Stimulated activated naive CD4-positive, alpha-beta T cell treated with Interleukin-2 at 50 U/mL for 16 hours (primary cell): Measurements from ENCODE around the gene NR6A1.

Experiments used
- DNase-seq: peaks from one replicate; lab custom pipeline; 2025; lab: John Stamatoyannopoulos, UW

Gene NR6A1

DNA sequence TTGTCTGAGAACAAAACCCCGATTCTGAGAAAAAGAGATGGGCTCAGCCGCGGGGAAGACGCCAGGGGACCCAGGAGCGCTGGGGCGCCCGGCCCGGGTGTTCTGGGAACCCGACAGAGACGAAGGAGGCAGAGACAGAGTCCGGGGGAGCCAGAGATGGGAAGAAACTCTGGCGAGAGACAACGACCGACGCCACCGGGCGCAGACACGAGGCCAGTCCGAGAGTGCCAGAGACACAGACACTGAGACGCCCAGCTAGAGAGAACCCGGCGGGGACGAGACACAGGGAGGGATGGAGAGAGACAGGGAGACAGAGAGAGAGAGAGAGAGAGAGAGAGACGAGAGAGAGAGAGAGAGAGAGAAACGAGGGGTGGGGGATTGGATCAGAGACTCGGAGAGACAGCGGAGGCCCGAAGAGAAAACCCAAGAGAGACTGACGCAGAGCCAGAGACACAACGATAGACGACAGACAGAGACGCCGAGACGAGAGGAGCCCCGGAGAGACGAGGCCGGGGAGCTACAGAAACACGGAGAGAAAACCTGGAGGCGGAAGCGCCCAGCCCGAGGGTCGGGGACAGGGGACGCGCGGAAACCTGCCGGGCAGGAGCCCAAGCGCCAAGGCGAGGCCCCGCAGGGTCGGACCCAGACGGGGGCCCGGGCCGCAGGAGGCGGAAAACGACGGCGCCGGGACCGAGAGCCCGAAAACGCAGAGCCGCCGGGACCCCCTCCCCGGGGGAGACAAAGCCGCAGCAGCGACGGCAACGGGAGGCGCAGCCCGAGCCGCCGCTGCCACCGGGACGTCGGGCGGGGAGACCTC is 267.2 kb downstream of the NR6A1 start:
- DNase-seq = no peak

DNA sequence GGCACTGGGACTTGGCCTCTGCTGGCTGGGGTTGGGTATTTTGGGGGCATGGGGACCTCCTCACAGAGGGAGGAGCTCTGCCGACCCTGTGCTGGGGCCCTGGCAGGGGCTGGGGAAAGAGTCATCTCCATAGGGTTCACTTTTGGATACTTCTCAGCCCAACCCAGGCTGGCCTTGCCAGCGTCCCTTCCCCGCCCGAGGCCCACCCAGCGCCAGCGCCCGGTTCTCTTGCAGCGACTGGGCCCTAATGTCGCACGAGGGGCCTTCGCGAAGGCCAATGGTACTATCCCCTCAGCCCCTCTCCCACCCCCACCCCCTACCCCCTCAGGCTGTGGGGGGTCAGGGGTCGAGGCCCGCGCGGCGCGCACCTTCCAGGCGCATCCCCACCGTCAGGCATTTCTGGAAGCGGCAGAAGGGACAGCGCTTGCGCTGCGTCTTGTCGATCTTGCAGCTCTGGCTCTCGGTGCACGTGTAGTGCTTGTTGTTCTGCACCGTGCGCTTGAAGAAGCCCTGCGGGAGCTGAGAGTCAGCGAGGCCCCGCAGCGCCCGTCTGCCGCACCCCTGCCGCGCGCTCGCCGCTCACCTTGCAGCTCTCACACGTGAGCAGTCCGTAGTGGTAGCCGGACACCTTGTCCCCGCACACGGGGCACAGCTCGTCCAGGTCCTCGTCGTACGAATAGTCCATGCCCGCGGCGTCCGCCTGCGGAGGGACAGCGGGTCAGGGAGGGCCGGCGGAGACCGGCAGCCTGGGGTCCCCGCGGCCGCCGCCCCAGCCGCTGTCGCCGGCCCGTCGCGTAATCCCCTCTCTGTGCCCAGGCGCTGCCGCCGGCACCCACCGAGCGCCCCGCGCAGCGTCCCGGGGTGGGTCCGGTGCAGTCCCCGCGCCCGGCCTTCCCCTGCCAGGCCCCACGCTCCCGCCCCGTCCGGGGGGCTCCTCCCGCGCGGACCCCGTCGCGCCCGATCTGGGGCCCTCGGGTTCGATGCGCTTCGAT is 268.1 kb downstream of the NR6A1 start:
- no peak for DNase-seq

GRCh38 chr9:124501771-124502320 is 269.3 kb downstream of the NR6A1 start:
- no peak for DNase-seq

DNA sequence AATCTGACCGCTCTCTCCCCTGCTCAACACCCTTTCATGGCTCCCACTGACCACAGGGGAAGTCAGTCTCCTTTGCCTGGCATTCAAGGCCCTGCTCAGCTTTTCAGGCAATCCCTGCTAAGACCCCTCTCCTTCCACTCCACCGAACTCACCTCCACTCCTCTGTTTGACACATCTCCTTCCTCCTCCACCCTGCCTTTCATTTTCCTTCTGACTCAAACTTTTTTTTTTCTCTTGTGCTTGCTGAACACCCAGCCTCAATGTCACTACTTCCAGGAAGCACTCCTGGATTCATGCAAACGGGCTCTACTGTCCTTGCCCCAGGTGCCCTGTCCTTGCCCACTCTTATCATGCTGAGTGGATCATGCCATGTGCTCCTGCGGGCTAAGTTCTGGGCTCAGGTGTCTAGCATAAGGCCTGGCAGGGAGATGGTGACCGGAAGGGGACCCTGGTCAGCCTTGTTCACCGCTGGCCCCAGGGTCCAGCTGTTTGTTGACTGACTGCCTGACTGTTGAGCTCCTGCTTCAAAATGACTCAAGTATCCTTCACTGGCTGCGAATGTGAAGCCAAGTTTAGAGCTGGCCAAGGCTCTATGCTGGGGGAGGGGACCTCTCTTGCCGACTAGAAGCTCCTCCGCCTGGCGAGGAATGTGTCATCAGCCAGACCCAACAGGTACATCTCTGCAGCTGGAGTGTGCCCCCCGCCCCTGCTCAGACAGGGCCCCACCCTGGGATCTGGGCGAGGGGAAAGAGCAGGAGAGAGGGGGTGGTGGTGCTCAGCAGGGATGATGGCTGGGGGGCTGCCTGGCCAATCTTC is 270.1 kb downstream of the NR6A1 start:
- DNase-seq = no peak

- no peak for DNase-seq
Observed at GRCh38 chr9:124500028-124500795, 270.9 kb downstream of the NR6A1 start.

- DNase-seq = no peak
Observed at GRCh38 chr9:124499216-124499615, 271.9 kb downstream of the NR6A1 start.

GRCh38 chr9:124498499-124499146 is 272.5 kb downstream of the NR6A1 start:
- no peak for DNase-seq

DNA sequence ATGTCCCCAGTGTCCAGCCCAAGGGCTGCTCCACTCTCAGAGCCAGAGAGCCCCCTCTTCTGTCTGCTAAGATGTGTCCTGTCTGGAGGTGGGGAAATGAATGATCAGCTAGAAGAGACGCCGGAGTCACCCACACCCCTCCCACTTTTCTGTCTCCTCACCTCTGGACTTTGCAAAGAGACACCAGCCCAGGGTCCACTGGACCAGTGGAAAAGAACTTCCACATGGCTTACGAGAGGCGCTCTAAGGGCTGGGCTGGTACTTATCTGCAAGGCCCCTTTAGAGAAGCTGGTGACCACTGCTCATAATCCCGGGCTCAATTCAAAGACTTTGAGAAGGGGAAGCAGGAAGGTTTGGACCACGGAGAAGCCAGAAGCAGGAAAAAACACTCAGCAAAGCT is 273.1 kb downstream of the NR6A1 start:
- no peak for DNase-seq

- no peak for DNase-seq
Observed at GRCh38 chr9:124497441-124497840, 273.7 kb downstream of the NR6A1 start.

- DNase-seq = no peak
Observed at GRCh38 chr9:124496463-124496862, 274.6 kb downstream of the NR6A1 start.

DNA sequence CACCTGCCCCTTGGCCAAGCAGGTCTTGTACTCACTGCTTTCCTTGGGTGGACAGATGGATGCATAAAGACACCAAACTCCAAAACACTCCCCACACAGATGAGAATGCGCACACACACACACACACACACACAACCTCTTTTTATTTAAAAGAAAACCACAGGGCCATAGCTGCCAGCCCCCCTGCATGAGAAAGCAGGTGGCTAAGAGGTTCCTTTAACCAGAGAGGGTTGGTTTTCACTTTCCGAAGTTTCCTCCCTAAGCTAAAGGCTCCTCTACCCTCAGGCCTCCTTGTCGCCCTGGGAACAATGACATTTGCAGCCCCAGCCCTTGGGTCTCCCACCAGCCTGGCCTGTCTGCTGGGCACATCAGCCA is 275.0 kb downstream of the NR6A1 start:
- DNase-seq = no peak

DNA sequence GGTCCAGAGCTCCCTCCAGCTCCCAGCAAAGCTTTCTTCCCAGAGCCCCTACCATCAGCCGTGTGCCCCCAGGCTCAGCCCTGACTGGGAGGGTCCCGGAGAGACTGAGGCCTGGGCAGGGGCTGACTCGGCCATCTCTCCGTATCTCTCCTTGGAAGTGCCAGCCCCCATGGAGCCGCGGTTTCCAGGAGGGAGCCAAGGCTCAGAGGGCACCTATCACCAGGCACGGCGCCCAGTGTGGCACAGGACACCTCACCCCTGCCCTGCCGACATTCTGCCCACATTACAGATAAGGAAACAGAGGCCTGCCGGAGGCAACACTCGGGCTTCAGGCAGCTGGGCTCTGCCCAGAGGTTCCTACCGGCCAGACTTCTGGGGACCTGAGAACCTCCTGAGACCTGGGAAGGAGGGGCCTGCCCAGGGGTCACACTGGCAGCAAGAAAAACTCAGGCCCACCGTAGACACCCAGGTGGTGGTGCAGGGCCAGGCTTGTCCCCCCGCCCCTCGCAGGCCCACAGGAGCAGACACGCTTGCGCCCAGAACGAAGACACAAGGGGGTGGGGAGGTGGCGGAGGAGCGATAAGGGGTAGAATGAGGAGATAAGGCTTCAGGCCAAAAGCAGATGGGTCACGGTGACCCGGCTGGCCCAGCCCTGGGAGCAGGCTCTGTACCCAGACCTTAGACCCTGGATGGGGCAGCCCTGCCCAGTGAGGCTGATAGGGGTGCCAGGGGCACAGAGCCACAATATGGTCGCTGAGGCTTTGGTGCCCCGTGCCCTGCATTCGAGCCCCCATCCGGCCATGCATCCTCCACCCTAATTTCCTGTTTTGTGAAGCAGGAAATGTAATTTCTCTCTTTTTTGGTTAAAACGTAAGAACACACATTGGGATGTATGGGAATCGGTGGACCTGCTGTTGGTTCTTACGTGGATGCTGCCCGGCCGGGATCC is 275.7 kb downstream of the NR6A1 start:
- no peak for DNase-seq

GRCh38 chr9:124493794-124494479 is 277.2 kb downstream of the NR6A1 start:
- no peak for DNase-seq

GRCh38 chr9:124493218-124493617 is 277.9 kb downstream of the NR6A1 start:
- no peak for DNase-seq

- DNase-seq = no peak
Observed at GRCh38 chr9:124492818-124493217, 278.3 kb downstream of the NR6A1 start.

DNA sequence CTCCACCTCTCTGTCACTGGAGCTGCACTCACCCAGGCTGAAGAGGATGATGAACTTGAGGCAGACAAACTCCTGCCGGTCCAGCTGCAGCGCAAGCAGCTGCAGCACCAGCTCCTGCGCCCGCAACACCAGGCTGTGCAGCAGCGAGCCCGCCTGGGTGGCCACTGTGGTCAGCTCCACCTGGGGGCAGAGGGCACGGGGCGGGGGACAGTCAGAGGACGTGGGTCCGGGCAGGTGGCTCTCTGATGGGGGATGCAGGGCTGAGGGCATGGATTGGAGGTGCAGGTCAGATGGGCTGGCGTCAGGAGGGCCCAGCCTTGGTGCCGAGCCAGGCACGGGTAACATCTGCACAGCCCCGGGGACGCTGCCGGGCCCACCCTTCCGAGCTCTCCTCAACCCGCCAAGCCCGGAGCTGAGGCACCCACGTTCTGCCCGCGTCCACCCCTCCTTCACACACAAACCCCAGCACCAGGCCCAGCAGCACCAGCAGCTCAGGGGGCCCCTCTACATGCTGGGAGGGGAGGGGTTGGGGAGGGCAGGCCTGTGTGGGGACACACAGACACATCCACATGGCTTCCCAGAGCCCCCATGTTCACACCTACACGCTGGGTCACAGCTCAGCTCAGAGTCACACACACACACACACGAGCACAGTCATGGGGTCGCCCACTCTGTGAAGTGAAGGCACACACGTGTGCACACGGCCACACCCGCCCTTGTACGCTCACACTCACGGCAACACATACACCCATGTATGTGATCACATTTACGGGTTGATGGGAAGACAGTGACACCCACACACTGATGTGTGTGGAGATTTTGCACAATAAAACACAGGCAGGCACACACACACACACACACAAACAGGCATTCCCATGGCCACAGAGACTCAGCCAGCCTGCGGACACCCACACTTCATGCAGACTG is 279.8 kb downstream of the NR6A1 start:
- no peak for DNase-seq

GRCh38 chr9:124490004-124490403 is 281.1 kb downstream of the NR6A1 start:
- DNase-seq = no peak

GRCh38 chr9:124489222-124489621 is 281.9 kb downstream of the NR6A1 start:
- DNase-seq = no peak
